Pancreas (tissue), 10 donors: ENCODE measurements around the gene STARD4. TPM values are rescaled to one million over a fixed set of nuclear protein-coding genes. Genes with fewer than 3 reads are reported as not detected.

Experiments
- ATAC-seq, 4 donors: fragments of 200-7000 bp; cut with Tn5 transposase; one replicate each; pipeline versions ENCODE4 v1.8.0 to v1.9.1; 2020; ENCODE audit warnings: mild to moderate bottlenecking in 4 of 4, moderate library complexity in 4 of 4
- DNase-seq, 6 donors: peaks; one replicate each; pipeline ENCODE4 v3.0.0-alpha.2; 2020
- FAIRE-seq: peaks from 2 replicates; lab custom pipeline; 2012; peaks lifted over from hg19 to GRCh38; lab: Jason Lieb, UNC
- H3K27ac ChIP-seq, 4 donors: fragments of 200-600 bp; sonication (generic); 1 replicate in 3 of 4; 2 replicates in 1 of 4; pipeline versions ENCODE4 v1.5.0 to v1.8.0; 2020
- H3K27me3 ChIP-seq, 4 donors: fragments of 200-600 bp; one replicate each; pipeline ENCODE4 v1.8.0; 2021
- H3K36me3 ChIP-seq, 3 donors: fragments of 200-600 bp; sonication (generic) in 1 of 3; one replicate each; pipeline versions ENCODE4 v1.5.0 to v1.8.0; 2020 to 2021
- H3K4me1 ChIP-seq, 3 donors: fragments of 200-600 bp; one replicate each; pipeline ENCODE4 v1.8.0; 2021
- H3K4me3 ChIP-seq, 4 donors: fragments of 200-600 bp; sonication (generic) in 2 of 4; one replicate each; pipeline versions ENCODE4 v1.5.0 to v1.8.0; 2020 to 2021
- H3K9me3 ChIP-seq, 4 donors: fragments of 200-600 bp; one replicate each; pipeline ENCODE4 v1.8.0; 2021
- CTCF ChIP-seq, 4 donors: fragments of 200-600 bp; sonication (generic) in 3 of 4; IDR thresholded peaks; one replicate each; pipeline versions ENCODE4 v1.5.0 to v1.8.0; 2021; ENCODE audit warnings: antibody characterized with exemption in 4 of 4
- WGBS, 2 donors: extraction: QIAGEN DNeasy Blood & Tissue Kit; methylation state at CpG; one replicate each; pipeline ENCODE4 v1.1.7; 2013; 5-methylcytosine and 5-hydroxymethylcytosine counted together
- intact Hi-C, 3 donors: fragments of 100-400 bp; cut with DNase I; formaldehyde crosslinking; loops; one replicate each; pipeline versions ENCODE4 v1.11.1 to v1.14.2; 2022
- polyA plus RNA-seq, 2 donors: library from polyadenylated mRNA; stranded (reverse); fragments of 200-250 nt; gene quantifications; one replicate each; pipeline ENCODE4 v1.2.3, GENCODE V29; 2013
- total RNA-seq, 6 donors: library from RNA; stranded (reverse); fragmentation: NEBNext Ultra II Directional in 4 of 6; extraction: Animal tissue kit (Norgen Biotek cat#: 25700) in 4 of 6; gene quantifications; one replicate each; pipeline versions ENCODE4 v1.2.1 to v1.2.4, GENCODE V29; 2021 to 2023
- donor health status: healthy with polysubstance abuse.
- donor health status: DM: no; HTN: no; CAD: no; lungs with moderate emphysema.
- donor health status: DM: no; HTN: no; CAD: no.
- donor health status: control.
- donor health status: control.
- donor health status: Bipolar disorder and iron deficiency.
- donor health status: DM: yes; HTN: yes; CAD: no.
- donor health status: DM: no; HTN: no; CAD: no.
- donor health status: DM: no; HTN: no; CAD: no.
- donor health status: DM: yes; HTN: yes; CAD: no.

The STARD4 gene
- total and polyA plus RNA-seq, 8 donors, result 1.4 to 7.1 (median 3.3) TPM

DNA sequence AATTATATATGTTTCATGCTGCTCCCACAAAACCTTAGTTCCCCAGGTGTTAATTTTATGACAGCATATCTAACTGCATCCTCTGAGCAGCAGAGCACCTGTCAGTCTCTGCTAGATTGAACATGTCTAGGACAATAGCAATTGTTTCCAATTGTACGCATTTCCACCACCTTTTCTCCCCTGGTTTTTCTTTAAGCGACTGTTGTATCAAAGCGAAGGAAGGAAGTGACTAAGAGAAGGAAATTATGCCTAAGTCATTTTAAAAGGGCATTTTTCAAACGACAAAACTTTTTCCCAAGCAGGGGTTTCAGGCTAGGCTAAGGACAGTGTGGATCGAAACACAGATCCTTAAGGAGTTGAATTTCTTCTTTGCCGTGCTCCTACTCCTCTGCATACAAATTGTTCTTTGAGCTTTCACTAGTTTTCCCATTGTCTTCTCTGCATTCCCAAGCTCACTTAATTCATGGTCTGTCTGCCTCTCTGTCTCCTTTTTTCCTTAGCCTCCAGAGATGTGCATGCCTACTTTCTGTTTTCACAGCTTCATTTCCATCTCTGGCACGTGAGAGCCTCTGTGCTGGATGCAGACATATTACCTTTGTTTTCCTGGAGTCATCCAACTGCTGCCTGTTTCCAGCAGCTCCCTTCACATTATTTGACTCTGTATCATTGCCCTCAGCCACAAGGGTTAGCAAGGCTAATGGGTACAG, 39.4 kb upstream of the STARD4 start:
- intact Hi-C loops, result no loop called here
- Histone ChIP-seq H3K4me3 (no peak overlapping the region), H3K4me1 (peaks cover 0 to 7% (median 0%) of the 10 kb centered on the region in 3 donors), H3K27me3 (no peaks in the 10 kb centered on the region), H3K27ac (no peak overlapping the region), H3K36me3 (no peaks in the 10 kb centered on the region), H3K9me3 (no peaks in the 10 kb centered on the region)
- ATAC-seq, result no peak
- no peak for DNase-seq
- TF ChIP-seq CTCF (IDR thresholded peaks at IDR 0.05), result no peak
- WGBS, 2 donors, result 67 to 71% methylated on average over 7 of the region's 7 CpGs
- no peak for FAIRE-seq

DNA sequence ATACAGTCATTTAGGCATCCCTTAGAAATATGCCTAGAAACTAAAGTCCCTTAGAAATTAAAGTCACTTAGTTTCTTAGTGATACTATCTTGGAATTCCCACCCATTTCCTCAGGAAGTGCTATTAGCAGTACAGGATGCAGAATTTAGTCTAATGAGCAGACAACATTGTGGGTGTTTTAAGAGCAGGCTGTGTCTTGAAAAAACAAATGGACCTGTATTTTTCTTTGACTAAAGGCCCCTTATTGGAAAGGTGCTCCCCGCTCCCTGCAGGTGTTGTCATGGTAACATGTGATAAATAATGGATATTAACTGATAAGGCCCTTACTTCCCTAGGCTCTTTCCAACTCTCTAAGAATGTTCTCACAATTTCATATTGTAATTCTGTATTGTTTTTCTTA, 38.8 kb upstream of the STARD4 start:
- no peaks in the 10 kb centered on the region for H3K9me3 ChIP-seq
- FAIRE-seq, result no peak
- intact Hi-C loops, result no loop called here
- no peak overlapping the region for H3K4me3 ChIP-seq
- ATAC-seq, result no peak
- 58 to 59% methylated on average over 1 of the region's 1 CpG for WGBS, 2 donors
- H3K27me3 ChIP-seq, result no peaks in the 10 kb centered on the region
- H3K27ac ChIP-seq, result no peak overlapping the region
- DNase-seq, result no peak
- H3K4me1 ChIP-seq, result peaks cover 0 to 7% (median 0%) of the 10 kb centered on the region in 3 donors
- TF ChIP-seq CTCF (IDR thresholded peaks at IDR 0.05), result no peak
- H3K36me3 ChIP-seq, result no peaks in the 10 kb centered on the region

DNA sequence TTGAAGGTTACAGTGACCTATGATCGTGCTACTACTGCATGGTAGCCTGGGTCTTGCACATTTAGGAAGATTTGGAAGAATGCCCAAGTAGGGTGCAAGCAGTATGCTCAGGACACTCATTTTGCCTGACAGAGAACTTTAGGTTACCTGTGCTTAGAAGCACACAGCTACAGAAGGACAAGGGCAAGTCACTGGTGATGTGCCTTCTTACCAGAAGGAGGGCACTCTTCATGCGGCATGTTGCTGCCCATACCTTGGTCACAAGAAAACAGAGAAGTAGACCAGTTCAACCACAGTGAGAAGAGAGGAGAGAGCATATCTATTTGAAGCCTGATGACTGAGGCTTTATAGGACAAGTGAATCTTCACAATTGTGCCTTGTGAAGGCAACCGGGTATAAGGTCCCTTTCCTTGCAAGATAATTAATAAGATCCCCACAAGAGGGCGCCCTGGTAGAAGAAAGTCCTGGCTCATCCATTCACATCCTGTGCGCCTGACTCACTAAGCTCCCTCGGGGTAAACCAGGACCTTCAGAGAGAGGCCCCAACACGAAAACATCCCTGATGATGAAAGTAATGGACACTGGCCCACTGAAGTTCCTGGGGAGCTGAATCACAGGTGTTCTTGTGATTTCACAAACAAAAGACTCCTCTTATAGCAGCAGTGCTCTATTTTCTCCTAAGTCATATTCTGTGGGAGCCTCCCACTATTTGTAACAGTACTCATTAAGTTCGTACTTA, 38.1 kb upstream of the STARD4 start:
- 29 to 31% methylated on average over 8 of the region's 8 CpGs for WGBS, 2 donors
- intact Hi-C loops, result no loop called here
- FAIRE-seq (peak; percentile 9), DNase-seq (peak in 4 of 6 donors; percentile 39 to 70 (median 56)), ATAC-seq (peak; percentile 82 to 96 (median 92))
- Histone ChIP-seq H3K4me3 (no peak overlapping the region), H3K36me3 (no peaks in the 10 kb centered on the region), H3K27me3 (no peaks in the 10 kb centered on the region), H3K27ac (no peak overlapping the region), H3K4me1 (peaks cover 0 to 7% (median 0%) of the 10 kb centered on the region in 3 donors), H3K9me3 (no peaks in the 10 kb centered on the region)
- TF ChIP-seq CTCF (IDR thresholded peaks at IDR 0.05), result peak in 3 of 4 donors; percentile 39 to 47 (median 45)

GRCh38 chr5:111548992-111549649, 36.8 kb upstream of the STARD4 start:
- H3K27me3 ChIP-seq, result no peaks in the 10 kb centered on the region
- ATAC-seq (peak; percentile 56 to 82 (median 68)), DNase-seq (no peak), FAIRE-seq (no peak)
- WGBS, 2 donors, result 10 to 12% methylated on average over 6 of the region's 6 CpGs
- H3K4me1 ChIP-seq, result peaks cover 0 to 7% (median 0%) of the 10 kb centered on the region in 3 donors
- no peak overlapping the region for H3K4me3 ChIP-seq
- TF ChIP-seq CTCF (IDR thresholded peaks at IDR 0.05), result no peak
- H3K27ac ChIP-seq, result no peak overlapping the region
- intact Hi-C loops, result no loop called here
- no peaks in the 10 kb centered on the region for H3K9me3 ChIP-seq
- H3K36me3 ChIP-seq, result no peaks in the 10 kb centered on the region
